RPMI8226 (cell line): ENCODE data around the gene GPR89A.
"Not testable (repeated sequence)": the region's sequence is repeated elsewhere in the genome, so short reads cannot be mapped to it uniquely, and the experiment has no call there.

Experiments
- DNase-seq: peaks from one replicate; pipeline ENCODE4 v3.0.0-alpha.2; 2015

GPR89A gene

DNA sequence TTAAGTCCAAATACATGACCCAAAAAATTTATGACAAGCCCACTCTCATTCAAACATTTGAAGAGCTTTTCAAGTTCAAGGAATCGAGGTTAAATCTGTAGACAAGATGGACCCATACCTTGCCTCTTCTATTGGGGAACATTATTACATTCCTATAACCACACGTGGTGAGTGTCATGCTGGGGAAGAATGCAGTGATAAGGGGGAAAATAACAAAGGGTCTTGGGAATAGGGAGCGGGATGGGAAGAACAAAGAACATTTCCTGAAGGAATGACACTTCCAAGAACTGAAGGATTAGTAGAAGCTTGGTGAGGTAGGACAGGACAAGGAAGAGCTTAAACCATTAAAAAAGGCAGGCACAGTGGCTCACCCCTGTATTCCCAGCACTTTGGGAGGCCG lies 80.5 kb downstream of the GPR89A start:
- DNase-seq, result no peak

GRCh38 chr1:145688924-145689323 lies 81.1 kb downstream of the GPR89A start:
- no peak for DNase-seq

DNA sequence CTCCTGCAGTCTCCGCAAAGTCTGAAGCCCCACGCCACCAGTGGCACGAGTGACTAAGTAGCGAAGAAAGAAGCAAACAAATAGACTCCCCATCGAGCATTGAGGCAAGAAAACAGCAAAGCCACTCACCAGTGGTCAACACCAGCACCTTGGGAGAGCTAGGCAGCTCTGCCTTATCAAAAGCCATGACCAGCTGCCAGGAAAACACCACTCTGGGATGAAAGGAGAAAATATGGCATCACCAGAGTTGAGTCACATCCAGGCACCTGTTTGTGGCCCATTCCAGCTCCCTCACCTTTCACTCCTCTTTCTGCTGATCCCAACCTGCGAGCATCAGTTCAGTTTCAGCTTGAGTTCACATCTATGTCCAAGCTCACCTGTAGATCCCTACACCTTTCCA lies 82.1 kb downstream of the GPR89A start:
- DNase-seq, result no peak

DNA sequence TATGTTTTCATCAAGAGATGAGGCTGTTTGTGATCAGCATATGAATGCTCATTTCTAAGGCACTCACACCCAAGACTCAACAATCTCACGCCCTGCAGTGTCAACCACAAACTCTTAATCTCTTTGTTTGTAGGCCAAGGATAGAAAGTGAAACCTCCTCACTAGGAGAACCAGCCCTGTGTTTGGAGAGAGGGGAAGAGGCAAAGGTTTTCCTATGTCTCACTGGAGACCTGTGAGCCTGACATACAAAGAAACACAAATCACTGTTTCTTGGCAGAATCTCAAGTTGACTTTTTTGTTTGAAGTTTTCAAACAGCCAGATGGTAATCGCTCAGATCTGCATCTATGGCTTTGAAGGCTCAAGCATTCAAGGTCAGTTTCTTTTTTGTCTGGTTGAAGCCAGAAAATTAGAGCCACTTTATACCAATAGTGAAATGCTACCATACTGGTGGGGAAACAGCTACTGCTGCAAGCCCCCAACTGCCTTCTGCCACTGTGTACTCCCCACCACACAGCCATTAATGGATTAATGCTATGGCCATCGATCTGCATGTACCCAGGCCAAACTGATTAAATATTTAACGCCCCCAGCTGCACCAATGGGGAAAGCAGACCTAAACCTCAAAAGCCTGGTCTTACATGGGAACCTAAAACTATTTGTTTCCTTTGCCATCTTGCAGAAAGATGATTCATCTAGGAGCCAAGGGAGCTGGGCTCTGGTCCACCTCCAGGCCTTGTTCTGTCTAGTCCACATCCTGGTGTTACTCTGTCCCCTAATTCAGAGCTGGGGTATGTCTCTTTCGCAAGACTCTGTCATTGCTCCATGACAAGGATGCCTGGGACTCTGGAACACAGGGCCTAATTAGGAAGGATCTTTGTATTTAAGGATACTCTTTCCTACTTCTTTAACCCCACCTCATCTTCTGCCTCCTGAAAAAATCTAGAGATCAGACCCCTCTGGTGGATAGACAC lies 83.1 kb downstream of the GPR89A start:
- peak; percentile 85 for DNase-seq

DNA sequence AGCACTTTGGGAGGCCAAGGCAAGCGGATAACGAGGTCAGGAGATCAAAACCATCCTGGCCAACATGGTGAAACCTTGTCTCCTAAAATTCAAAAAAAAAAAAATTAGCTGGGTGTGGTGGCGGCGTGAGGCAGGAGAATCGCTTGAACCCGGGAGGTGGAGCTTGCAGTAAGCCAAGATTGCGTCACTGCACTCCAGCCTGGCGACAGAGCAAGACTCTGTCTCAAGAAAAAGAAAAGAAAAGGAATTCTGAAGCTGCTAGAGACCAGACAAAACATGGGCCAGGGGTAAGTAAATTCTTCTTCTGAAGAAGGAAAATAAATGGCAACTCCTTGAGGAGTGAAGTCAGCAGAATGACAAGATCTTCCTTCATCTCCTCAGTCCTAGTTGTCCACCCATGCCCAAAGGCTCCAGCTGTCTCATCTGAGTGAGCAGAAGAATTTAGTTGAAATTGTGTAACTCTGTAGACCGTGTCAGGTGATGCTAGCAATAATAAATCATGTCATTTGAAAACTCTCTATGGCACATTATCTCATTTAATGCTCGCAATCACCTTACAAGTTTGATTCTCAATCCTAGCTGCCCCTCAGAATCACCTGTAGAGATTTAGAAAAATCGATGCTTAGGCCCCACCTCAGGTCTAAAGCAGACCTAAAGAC lies 85.1 kb downstream of the GPR89A start:
- DNase-seq, result no peak

GRCh38 chr1:145695821-145696629 lies 88.2 kb downstream of the GPR89A start:
- no peak for DNase-seq

DNA sequence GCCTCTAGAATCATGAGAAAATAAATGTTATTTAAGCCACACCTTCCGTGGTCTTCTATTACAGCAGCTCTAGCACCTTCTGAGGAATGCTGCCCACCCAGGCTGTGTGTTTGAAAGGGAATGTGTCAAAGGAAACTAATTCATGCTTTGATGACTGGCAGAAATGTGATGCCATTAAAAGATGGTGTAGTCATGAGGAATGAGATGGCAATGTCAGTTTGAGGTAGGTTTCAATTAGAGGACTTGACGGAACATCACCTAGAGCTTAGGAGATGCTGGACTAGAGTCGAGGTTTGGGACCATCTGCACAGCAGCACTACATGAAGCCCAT lies 88.8 kb downstream of the GPR89A start:
- DNase-seq, result no peak

DNA sequence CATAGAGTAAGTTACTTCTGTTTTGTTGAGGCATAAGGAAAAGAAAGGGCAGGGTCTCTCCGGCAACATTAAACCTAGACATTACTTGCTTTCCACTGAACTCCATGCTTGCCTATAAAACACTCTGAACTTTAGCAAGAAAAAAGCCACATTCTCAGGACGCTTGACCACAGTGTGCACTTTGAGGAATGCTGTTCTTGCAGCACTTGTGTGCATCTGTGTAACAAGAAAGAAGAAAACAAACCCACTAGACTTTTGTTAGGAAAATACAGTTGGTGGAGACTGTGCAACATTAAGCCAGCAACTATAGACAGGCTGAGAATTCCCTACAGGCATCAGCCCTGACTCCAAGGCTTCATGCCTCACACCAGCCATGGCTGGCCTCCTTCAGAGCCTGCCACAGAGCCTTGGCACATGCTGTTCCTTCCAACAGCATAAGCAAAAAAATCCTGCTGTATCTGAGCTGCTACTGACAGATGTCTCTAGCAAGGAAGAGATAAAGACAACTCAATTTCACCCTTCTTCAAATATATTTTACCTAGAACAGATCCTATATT lies 93.6 kb downstream of the GPR89A start:
- no peak for DNase-seq

GRCh38 chr1:145702052-145702451 lies 94.3 kb downstream of the GPR89A start:
- DNase-seq, result no peak

- no peak for DNase-seq
Observed at GRCh38 chr1:145702826-145703225, 95.0 kb downstream of the GPR89A start.

GRCh38 chr1:145705622-145706021 lies 97.8 kb downstream of the GPR89A start:
- DNase-seq, result no peak

DNA sequence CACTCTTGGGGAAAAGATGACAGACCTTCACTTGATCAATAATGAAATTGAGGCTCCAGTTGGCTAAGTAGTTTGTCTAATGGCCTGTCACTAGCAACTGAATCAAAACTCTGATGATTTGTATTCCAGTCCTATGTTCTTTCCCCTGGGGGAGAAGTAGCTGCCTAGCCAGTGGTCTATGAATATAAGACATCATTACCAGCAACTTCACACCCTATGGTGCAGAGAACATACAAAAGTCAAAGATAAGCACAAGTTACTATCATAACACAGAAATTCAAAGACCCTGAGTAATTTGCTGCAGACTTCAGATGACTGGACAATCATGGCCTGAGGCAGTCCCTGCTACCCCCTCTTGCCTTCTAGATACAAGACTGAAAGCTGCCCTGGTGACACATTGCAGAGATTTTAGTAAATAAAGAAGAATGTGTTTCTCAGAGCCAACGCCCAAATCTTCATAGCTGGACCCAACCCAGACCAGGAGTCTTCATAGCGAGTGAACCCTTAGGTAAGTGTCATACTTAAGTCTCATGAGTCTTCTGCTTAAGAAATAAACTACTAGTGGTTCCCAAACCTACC lies 98.4 kb downstream of the GPR89A start:
- DNase-seq, result no peak

DNA sequence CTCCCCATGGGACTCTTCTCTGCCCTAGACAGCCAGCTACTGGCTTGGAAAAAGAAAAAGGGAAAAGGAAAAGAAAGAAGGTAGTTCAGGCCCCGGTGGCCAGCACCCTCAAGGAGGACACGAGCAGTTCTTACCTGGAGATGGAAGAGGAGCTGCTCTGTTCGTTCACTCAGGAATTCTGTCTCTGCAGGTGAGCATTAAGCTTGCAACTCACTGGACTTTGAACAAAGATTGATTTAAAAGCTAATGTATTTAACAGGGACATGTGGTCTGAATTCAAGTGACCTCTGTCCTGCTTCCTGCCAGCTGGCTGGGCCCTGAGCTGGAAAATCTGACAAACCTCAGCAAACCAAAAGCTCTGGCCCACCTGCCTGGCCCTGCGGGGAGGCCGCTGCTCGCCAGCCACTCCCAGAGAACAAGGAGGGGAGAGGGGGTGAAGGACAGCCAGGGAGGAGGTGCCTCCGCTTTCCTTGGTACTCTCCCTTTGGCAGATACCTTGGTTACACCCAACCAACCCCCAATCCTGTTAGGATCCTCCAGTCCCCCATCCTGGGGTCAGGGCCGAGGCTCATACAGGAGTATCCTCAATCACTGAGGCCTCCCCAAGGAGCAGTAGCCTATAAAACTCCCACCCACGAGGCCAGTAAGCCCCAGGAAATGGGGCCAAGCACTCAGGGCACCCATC lies 99.5 kb downstream of the GPR89A start, which contains the start of gene PDZK1:
Gene PDZK1, minus strand, starts transcription at position 186 of the 685 bp plus-strand sequence. CDS start 19,347 bp downstream, outside the sequence.
- no peak for DNase-seq

- no peak for DNase-seq
Observed at GRCh38 chr1:145708063-145708462, 100.3 kb downstream of the GPR89A start.

GRCh38 chr1:145710291-145711027 lies 102.7 kb downstream of the GPR89A start:
- no peak for DNase-seq

- DNase-seq, result no peak
Observed at GRCh38 chr1:145711213-145711651, 103.4 kb downstream of the GPR89A start.

DNA sequence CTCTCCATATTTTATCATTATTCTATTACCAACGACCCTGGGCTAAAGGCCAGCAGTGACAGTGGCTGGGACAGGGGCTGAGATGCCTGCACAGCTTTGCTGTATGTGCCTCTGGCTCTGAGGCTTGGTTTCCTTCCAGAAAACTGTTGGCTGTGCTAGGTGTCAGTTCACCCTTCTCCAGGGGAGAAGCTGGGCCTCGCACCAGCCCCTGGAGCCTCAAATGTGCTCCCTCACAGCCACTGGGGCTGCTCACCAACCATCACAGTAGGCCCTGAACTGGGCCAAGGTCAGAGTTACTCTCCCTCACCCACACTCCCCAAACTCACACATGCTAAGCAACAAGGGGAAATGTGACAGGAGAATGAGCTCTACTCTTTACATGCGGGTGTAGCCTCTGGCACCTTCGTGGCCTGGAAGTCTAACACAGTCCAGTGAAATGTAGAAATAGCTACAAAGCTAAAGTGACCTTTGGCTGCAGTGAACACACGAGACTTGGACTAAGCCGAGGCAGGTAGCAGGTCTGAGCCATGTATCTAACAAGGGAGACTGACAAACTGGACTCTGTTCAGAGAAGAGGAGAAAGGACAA lies 106.8 kb downstream of the GPR89A start:
- no peak for DNase-seq

GRCh38 chr1:145716641-145717345 lies 109.0 kb downstream of the GPR89A start:
- DNase-seq, result no peak

DNA sequence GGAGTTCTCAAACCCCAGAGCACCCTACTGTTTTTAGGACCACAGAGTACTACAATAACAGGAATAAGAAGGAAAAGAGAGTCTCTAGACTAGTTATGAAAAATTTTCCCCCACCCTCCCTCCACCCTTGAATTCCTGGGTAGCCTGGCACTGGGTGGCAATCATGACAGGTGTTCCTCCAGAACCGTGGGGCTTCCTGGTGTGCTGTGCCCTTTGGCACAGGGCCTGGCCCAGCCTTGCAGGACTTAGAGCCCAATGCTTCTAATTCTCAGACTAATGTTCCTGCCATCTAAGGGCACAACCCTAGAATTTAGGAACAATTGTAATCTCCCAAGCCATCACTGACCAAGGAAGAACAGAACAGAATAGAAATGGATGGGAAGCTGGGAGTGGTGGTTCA lies 110.0 kb downstream of the GPR89A start:
- no peak for DNase-seq

- DNase-seq, result not testable (repeated sequence)
Observed at GRCh38 chr1:145718465-145718864, 110.7 kb downstream of the GPR89A start.
